Measurements from ENCODE around the gene COX8A.

Gene COX8A

GRCh38 chr11:63938479-63939396 is 35.7 kb upstream of the COX8A start, which contains the start of gene NAA40:
NAA40 (plus strand) TSS chr11:63939002; CDS start chr11:63939097, 95 bp downstream.
- peak within 1 kb of the TSS; percentile 84 for H3K4me3 ChIP-seq (ENCODE audit: low read depth, low read length)
- TF ChIP-seq, protein P1, sequence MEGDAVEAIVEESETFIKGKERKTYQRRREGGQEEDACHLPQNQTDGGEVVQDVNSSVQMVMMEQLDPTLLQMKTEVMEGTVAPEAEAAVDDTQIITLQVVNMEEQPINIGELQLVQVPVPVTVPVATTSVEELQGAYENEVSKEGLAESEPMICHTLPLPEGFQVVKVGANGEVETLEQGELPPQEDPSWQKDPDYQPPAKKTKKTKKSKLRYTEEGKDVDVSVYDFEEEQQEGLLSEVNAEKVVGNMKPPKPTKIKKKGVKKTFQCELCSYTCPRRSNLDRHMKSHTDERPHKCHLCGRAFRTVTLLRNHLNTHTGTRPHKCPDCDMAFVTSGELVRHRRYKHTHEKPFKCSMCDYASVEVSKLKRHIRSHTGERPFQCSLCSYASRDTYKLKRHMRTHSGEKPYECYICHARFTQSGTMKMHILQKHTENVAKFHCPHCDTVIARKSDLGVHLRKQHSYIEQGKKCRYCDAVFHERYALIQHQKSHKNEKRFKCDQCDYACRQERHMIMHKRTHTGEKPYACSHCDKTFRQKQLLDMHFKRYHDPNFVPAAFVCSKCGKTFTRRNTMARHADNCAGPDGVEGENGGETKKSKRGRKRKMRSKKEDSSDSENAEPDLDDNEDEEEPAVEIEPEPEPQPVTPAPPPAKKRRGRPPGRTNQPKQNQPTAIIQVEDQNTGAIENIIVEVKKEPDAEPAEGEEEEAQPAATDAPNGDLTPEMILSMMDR (IDR thresholded peaks at IDR 0.05; ENCODE audit: low read depth, low read length): no peak

DNA sequence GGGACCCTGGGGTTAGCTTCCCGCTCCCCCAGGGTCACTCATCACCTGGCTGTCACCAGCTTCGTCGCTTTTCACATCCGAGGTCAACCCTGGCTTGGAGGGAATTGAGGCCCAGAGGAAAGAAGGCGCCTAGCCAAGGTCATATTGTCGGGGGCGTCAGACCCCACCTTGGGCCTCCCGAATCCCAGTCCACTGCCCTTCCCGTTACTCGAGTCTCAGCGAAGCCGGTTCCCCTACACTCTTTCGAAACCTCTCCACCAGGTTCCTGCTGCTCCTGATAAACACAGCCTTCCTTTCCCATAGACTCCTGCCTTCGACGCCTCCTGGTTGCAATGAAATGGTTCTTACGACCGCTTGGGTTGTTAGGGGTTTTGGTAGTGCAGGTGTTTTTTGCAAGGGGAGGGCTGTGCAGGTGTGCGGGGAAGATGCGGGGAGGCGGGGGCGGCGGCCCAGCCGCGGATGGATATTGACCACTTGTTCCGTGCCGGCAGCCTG is 35.0 kb upstream of the COX8A start:
- TF ChIP-seq, protein P1 (IDR thresholded peaks at IDR 0.05; ENCODE audit: low read depth, low read length): no peak
- H3K4me3 ChIP-seq (ENCODE audit: low read depth, low read length): peak overlapping the region; percentile 84

DNA sequence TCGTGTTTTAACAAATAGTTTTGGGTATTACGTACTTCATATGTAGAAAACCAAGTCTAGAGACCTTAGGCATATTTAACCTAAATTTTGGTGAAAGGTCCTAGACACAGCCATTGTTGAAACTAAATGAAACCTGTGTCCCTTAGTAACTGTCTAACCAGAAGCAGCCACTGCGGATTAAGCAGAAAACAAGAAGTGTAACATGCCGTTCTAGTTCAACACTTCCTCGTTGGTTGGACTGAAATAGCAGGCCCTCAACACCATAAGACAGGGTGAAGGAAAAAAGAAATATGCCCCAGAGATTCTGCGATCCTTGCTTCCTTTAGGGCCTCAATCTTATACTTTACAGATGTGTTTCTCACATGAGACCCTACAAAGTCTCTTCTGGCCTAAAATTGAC is 33.6 kb upstream of the COX8A start:
- TF ChIP-seq, protein P1 (IDR thresholded peaks at IDR 0.05; ENCODE audit: low read depth, low read length): no peak
- H3K4me3 ChIP-seq (ENCODE audit: low read depth, low read length): no peak overlapping the region

DNA sequence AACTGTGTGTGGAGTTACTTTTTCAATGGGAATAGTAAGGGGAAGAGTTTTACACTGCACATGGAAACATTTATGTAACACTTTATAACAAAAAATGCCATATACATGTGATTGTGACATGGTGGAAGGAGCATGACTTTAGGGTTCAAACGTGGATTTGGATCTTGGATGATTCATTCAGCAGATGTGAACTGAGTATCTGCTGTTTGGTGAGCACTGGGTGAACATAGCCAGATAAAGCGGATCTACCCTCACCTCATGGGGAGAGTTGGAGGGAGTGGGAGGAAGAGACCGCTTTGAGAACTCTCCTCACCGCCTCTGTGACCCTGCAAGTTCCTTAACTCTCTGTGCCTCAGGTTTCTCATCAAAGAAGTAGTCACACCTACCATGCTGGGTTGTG is 32.5 kb upstream of the COX8A start:
- TF ChIP-seq, protein P1 (IDR thresholded peaks at IDR 0.05; ENCODE audit: low read depth, low read length): no peak
- no peak overlapping the region for H3K4me3 ChIP-seq (ENCODE audit: low read depth, low read length)

- H3K4me3 ChIP-seq (ENCODE audit: low read depth, low read length): no peak overlapping the region
- TF ChIP-seq, protein P1 (IDR thresholded peaks at IDR 0.05; ENCODE audit: low read depth, low read length): no peak
These were observed 31.6 kb upstream of the COX8A start for GRCh38 chr11:63942803-63943202.

DNA sequence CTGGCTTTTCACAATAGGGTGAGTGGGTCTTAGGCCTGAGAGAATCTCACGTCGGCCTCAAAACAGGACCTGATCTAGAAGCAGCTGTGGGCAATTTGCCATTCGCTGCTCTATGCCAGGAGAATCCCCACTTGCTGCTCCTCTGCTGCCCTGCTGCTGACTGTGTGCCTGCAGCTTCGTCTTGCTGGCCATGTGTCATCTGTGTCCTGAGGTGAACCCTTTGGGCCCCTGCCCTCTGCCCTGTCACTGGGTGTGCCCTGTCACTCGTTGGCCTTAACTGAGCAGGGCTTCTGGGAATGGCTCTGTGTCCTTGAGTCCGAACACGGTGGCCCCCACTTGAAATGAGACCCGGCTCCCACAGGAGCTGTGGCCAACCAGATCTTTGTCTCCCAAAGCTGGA is 29.4 kb upstream of the COX8A start:
- TF ChIP-seq, protein P1 (IDR thresholded peaks at IDR 0.05; ENCODE audit: low read depth, low read length): no peak
- H3K4me3 ChIP-seq (ENCODE audit: low read depth, low read length): no peak overlapping the region

Data from WI38 (cell line).